Measurements from ENCODE around the gene SMTNL2.
"Not testable (repeated sequence)": the region's sequence is repeated elsewhere in the genome, so short reads cannot be mapped to it uniquely, and the experiment has no call there.

GRCh38 chr17:4640569-4641188 is 56.4 kb downstream of the SMTNL2 start:
- TF ChIP-seq CTCF, POLR2A (IDR thresholded peaks at IDR 0.05): not testable (repeated sequence)
